Heart right ventricle (tissue), 16 donors: Measurements from ENCODE around the gene QRFPR. TPM values are rescaled to one million over a fixed set of nuclear protein-coding genes. Genes with fewer than 3 reads are reported as not detected.

Source experiments
- ATAC-seq, 8 donors: fragments of 200-7000 bp; cut with Tn5 transposase; one replicate each; pipeline ENCODE4 v1.9.1; 2020; ENCODE audit warnings: mild to moderate bottlenecking in 8 of 8, moderate library complexity in 8 of 8, moderate number of reproducible peaks in 1 of 8
- DNase-seq, 2 donors: peaks; one replicate each; pipeline ENCODE4 v3.0.0-alpha.2; 2020
- H3K27ac ChIP-seq, 10 donors: fragments of 200-600 bp; sonication (generic) in 2 of 10; one replicate each; pipeline versions ENCODE4 v1.5.0 to v1.8.0; 2020 to 2022; ENCODE audit warnings: mild to moderate bottlenecking in 3 of 10
- H3K27me3 ChIP-seq, 7 donors: fragments of 200-600 bp; one replicate each; pipeline ENCODE4 v1.8.0; 2021 to 2022; ENCODE audit warnings: mild to moderate bottlenecking in 2 of 7
- H3K36me3 ChIP-seq, 9 donors: fragments of 200-600 bp; sonication (generic) in 1 of 9; one replicate each; pipeline versions ENCODE4 v1.5.0 to v1.8.0; 2020 to 2022; ENCODE audit warnings: mild to moderate bottlenecking in 2 of 9
- H3K4me1 ChIP-seq, 9 donors: fragments of 200-600 bp; sonication (generic) in 1 of 9; one replicate each; pipeline versions ENCODE4 v1.5.0 to v1.8.0; 2020 to 2022; ENCODE audit warnings: mild to moderate bottlenecking in 4 of 9
- H3K4me3 ChIP-seq, 10 donors: fragments of 200-600 bp; sonication (generic) in 2 of 10; one replicate each; pipeline versions ENCODE4 v1.5.0 to v1.8.0; 2020 to 2022; ENCODE audit warnings: mild to moderate bottlenecking in 7 of 10, moderate library complexity in 2 of 10
- H3K9me3 ChIP-seq, 11 donors: fragments of 200-600 bp in 10 of 11; sonication (generic) in 2 of 11; one replicate each; pipeline versions ENCODE4 v1.5.0 to v1.8.0; 2013 to 2022; ENCODE audit warnings: mild to moderate bottlenecking in 2 of 11, control low read depth in 1 of 11, moderate library complexity in 1 of 11
- WGBS, 2 donors: extraction: QIAGEN DNeasy Blood & Tissue Kit; methylation state at CpG; one replicate each; pipeline ENCODE4 v1.1.7; 2013; ENCODE audit warnings: inconsistent platforms in 1 of 2; 5-methylcytosine and 5-hydroxymethylcytosine counted together
- intact Hi-C, 10 donors: fragments of 100-400 bp; cut with DNase I; formaldehyde crosslinking; loops; one replicate each; pipeline versions ENCODE4 v1.11.1 to v1.14.2; 2022
- polyA plus RNA-seq, 2 donors: library from polyadenylated mRNA; stranded (reverse); fragments of 200-250 nt; gene quantifications; one replicate each; pipeline ENCODE4 v1.2.3, GENCODE V29; 2013
- total RNA-seq, 10 donors: library from RNA; stranded (reverse); fragmentation: NEBNext Ultra II Directional in 3 of 10; extraction: Animal tissue kit (Norgen Biotek cat#: 25700) in 3 of 10; gene quantifications; one replicate each; pipeline versions ENCODE4 v1.2.1 to v1.2.4, GENCODE V29; 2021 to 2023
- TF ChIP-seq, protein P1 (sequence below), 9 donors: fragments of 200-600 bp; sonication (generic) in 2 of 9; IDR thresholded peaks; one replicate each; pipeline versions ENCODE4 v1.5.0 to v1.8.0; 2021 to 2022; ENCODE audit warnings: antibody characterized with exemption in 9 of 9, mild to moderate bottlenecking in 5 of 9, moderate library complexity in 1 of 9
- donor health status: Arrhythmogenic right ventricular cardiomyopathy.
- donor health status: ischemic (EF 13 %, LVEDD 7.1; RV severe dilation, severe dysfunction).
- donor health status: healthy with polysubstance abuse.
- donor health status: DM: no; HTN: yes; CAD: no.
- donor health status: DM: no; HTN: no; CAD: no.
- donor health status: ischemic (EF 25% LVEDD 6.9; RV normal size, moderate dysfunction).
- donor health status: ischemic (EF 25% LVEDD 5.7; RV mildly dilated, moderate dysfunction).
- donor health status: healthy.
- donor health status: DM: yes; HTN: yes; CAD: no.
- donor health status: Ischemic cardiomyopathy.
- donor health status: ischemic (EF 35%, LVEDD 5.7; RV mildly dilated, moderate dysfunction).
- donor health status: nonischemic (EF 11% LVEDD 7.7; RV severe dilation, severe dysfunction).
- donor health status: DM: yes; HTN: yes; CAD: no.
- donor health status: PGD.
- donor health status: ischemic (EF 29% LVEDD 5.4; RV normal size, mild dysfunction).
- donor health status: nonischemic (EF 23%, LVEDD 6.1; RV moderate dilation, normal function).

Gene QRFPR
- total and polyA plus RNA-seq, 12 donors = 0.22 to 4.2 (median 2.3) TPM

DNA sequence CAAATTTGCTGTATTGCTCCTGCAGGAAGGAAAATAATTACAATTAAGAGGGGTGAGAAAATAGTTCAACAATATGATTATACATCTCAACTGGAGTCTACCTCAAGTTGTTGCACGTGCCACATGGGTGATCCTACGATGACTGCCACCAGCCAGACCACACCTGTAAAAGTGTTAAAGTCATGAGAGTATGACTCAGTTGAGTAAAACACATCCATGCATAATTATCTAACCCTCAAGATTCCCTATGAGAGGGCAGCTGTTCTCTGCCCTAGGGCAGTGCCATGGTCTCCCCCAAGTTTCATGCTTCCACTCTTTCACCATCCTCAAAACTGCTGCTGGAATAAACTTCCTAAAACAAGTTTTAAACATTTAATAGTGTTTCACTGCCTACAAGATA, 44.1 kb downstream of the QRFPR start:
- Histone ChIP-seq H3K27me3 (no peaks in the 10 kb centered on the region), H3K4me1 (no peaks in the 10 kb centered on the region), H3K27ac (no peak overlapping the region), H3K9me3 (no peaks in the 10 kb centered on the region), H3K4me3 (no peak overlapping the region), H3K36me3 (no peaks in the 10 kb centered on the region)
- TF ChIP-seq, protein P1, sequence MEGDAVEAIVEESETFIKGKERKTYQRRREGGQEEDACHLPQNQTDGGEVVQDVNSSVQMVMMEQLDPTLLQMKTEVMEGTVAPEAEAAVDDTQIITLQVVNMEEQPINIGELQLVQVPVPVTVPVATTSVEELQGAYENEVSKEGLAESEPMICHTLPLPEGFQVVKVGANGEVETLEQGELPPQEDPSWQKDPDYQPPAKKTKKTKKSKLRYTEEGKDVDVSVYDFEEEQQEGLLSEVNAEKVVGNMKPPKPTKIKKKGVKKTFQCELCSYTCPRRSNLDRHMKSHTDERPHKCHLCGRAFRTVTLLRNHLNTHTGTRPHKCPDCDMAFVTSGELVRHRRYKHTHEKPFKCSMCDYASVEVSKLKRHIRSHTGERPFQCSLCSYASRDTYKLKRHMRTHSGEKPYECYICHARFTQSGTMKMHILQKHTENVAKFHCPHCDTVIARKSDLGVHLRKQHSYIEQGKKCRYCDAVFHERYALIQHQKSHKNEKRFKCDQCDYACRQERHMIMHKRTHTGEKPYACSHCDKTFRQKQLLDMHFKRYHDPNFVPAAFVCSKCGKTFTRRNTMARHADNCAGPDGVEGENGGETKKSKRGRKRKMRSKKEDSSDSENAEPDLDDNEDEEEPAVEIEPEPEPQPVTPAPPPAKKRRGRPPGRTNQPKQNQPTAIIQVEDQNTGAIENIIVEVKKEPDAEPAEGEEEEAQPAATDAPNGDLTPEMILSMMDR (IDR thresholded peaks at IDR 0.05) = no peak
- 88 to 89% methylated on average over 2 of the region's 2 CpGs for WGBS, 2 donors
- ATAC-seq (no peak), DNase-seq (no peak)
- intact Hi-C loops = no loop called here

DNA sequence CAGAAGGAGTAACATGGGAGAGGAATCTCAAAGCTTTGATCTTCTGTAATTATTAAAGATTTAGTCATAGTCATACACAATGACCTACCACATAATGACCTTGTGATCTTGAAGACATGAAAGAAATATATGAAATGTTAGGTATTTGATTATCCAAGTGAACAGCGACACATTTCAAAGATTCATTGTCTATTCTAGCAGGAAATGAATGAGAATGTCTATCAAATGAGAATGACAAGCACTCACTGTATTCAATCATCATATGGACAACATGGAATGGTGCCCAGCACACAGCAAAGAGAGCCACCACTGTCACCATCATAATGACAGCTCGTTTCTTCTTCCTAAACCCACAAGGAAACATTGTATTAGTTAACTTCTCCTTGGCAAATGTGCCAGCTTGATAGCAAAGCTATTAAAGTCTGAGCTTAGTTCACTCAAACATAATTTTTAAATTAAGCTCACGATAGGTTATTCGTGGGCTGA, 50.6 kb downstream of the QRFPR start:
- intact Hi-C loops = no loop called here

GRCh38 chr4:121326597-121326996, 54.2 kb downstream of the QRFPR start:
- Histone ChIP-seq H3K27ac (no peak overlapping the region), H3K4me3 (no peak overlapping the region), H3K36me3 (no peaks in the 10 kb centered on the region), H3K27me3 (no peaks in the 10 kb centered on the region), H3K9me3 (no peaks in the 10 kb centered on the region), H3K4me1 (peaks cover 0 to 14% (median 0%) of the 10 kb centered on the region in 9 donors)
- ATAC-seq (no peak), DNase-seq (no peak)
- TF ChIP-seq, protein P1 (IDR thresholded peaks at IDR 0.05) = no peak
- intact Hi-C loops = no loop called here
- WGBS, 2 donors = 23% methylated on average over 1 of the region's 1 CpG

More for the DNA sequence above, 50.6 kb downstream of the QRFPR start:
- no peaks in the 10 kb centered on the region for H3K36me3 ChIP-seq
- peaks cover 0 to 14% (median 0%) of the 10 kb centered on the region in 9 donors for H3K4me1 ChIP-seq
- no peaks in the 10 kb centered on the region for H3K27me3 ChIP-seq
- ATAC-seq (no peak), DNase-seq (no peak)
- 80 to 87% methylated on average over 4 of the region's 4 CpGs for WGBS, 2 donors
- no peak overlapping the region for H3K4me3 ChIP-seq
- no peaks in the 10 kb centered on the region for H3K9me3 ChIP-seq
- TF ChIP-seq, protein P1 (IDR thresholded peaks at IDR 0.05) = no peak
- no peak overlapping the region for H3K27ac ChIP-seq

DNA sequence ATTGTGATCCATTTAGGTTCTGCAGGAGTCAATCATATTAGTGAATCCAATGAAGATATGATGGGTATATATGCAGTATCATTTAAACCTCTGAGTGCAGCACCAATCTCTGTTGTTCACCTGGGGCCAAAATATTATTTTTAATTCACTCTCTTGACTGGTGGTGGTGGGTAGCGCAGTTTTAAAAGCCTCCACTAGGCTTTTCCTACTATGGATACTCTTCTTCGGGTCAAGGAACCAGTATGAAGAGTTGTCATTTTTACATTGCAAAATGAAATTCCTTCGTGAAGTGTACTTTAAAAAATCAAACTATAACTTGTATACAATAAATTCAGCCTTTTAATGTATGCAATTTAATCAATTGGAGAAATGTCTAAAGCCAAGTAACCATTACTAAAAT, 56.5 kb downstream of the QRFPR start:
- TF ChIP-seq, protein P1 (IDR thresholded peaks at IDR 0.05) = no peak
- no peaks in the 10 kb centered on the region for H3K36me3 ChIP-seq
- no peak for DNase-seq
- no peaks in the 10 kb centered on the region for H3K9me3 ChIP-seq
- H3K4me1 ChIP-seq = peaks cover 0 to 14% (median 0%) of the 10 kb centered on the region in 9 donors
- 89 to 96% methylated on average over 3 of the region's 3 CpGs for WGBS, 2 donors
- H3K27me3 ChIP-seq = no peaks in the 10 kb centered on the region
- no peak overlapping the region for H3K27ac ChIP-seq
- ATAC-seq = no peak
- intact Hi-C loops = no loop called here
- H3K4me3 ChIP-seq = no peak overlapping the region
